EL (cell line): ENCODE measurements around the gene ALDH7A1.
"Not testable (repeated sequence)": the region's sequence is repeated elsewhere in the genome, so short reads cannot be mapped to it uniquely, and the experiment has no call there.

ENCODE experiments used
- DNase-seq: peaks from one replicate; pipeline ENCODE4 v3.0.0-alpha.2; 2016

Gene ALDH7A1

GRCh38 chr5:126531543-126532120 lies 63.4 kb downstream of the ALDH7A1 start:
- no peak for DNase-seq

- peak; percentile 77 for DNase-seq
These were observed 67.1 kb downstream of the ALDH7A1 start for GRCh38 chr5:126527892-126528291.

- no peak for DNase-seq
These were observed 67.9 kb downstream of the ALDH7A1 start for GRCh38 chr5:126527158-126527557.

GRCh38 chr5:126526493-126526892 lies 68.5 kb downstream of the ALDH7A1 start:
- no peak for DNase-seq

GRCh38 chr5:126525630-126526245 lies 69.3 kb downstream of the ALDH7A1 start:
- peak; percentile 63 for DNase-seq

GRCh38 chr5:126523818-126524510 lies 71.1 kb downstream of the ALDH7A1 start:
- no peak for DNase-seq

- DNase-seq = no peak
These were observed 73.9 kb downstream of the ALDH7A1 start for GRCh38 chr5:126521130-126521529.

GRCh38 chr5:126520593-126520953 lies 74.4 kb downstream of the ALDH7A1 start:
- no peak for DNase-seq

GRCh38 chr5:126519637-126520592 lies 75.1 kb downstream of the ALDH7A1 start:
- DNase-seq = no peak

- not testable (repeated sequence) for DNase-seq
These were observed 75.8 kb downstream of the ALDH7A1 start for GRCh38 chr5:126519223-126519622.

GRCh38 chr5:126516852-126517251 lies 78.2 kb downstream of the ALDH7A1 start:
- peak; percentile 55 for DNase-seq

- DNase-seq = peak; percentile 89
These were observed 78.9 kb downstream of the ALDH7A1 start for GRCh38 chr5:126516133-126516532.

GRCh38 chr5:126515337-126515736 lies 79.7 kb downstream of the ALDH7A1 start:
- DNase-seq = no peak

GRCh38 chr5:126514558-126515141 lies 80.4 kb downstream of the ALDH7A1 start:
- no peak for DNase-seq

GRCh38 chr5:126514131-126514557 lies 80.9 kb downstream of the ALDH7A1 start:
- no peak for DNase-seq

- no peak for DNase-seq
These were observed 81.3 kb downstream of the ALDH7A1 start for GRCh38 chr5:126513703-126514102.

- no peak for DNase-seq
These were observed 81.7 kb downstream of the ALDH7A1 start for GRCh38 chr5:126513302-126513701.

- no peak for DNase-seq
These were observed 82.6 kb downstream of the ALDH7A1 start for GRCh38 chr5:126512451-126512850.

- no peak for DNase-seq
These were observed 83.1 kb downstream of the ALDH7A1 start for GRCh38 chr5:126511961-126512360.

GRCh38 chr5:126509339-126509738 lies 85.7 kb downstream of the ALDH7A1 start:
- DNase-seq = no peak

- DNase-seq = peak; percentile 42
These were observed 86.1 kb downstream of the ALDH7A1 start for GRCh38 chr5:126508962-126509279.

GRCh38 chr5:126508251-126508961 lies 86.6 kb downstream of the ALDH7A1 start:
- no peak for DNase-seq
